HG03066 (cell line): ENCODE data around the gene SRSF5.
"Not testable (repeated sequence)": the region's sequence is repeated elsewhere in the genome, so short reads cannot be mapped to it uniquely, and the experiment has no call there.

Experiments
- ATAC-seq: cut with Tn5 transposase; IDR thresholded peaks from one replicate; pipeline ENCODE4 v1.9.1; 2021; ENCODE audit warnings: low read depth; ENCODE audit not compliant: unreplicated experiment

SRSF5 gene

GRCh38 chr14:69766984-69767368, at the start of gene SRSF5:
Gene SRSF5, plus strand, starts transcription at chr14:69767142. Its CDS starts 1,015 bp downstream, at chr14:69768157.
- peak; percentile 77 for ATAC-seq

- not testable (repeated sequence) for ATAC-seq
Observed at GRCh38 chr14:69718614-69719013, 48.3 kb upstream of the SRSF5 start.

GRCh38 chr14:69719501-69719951, 47.4 kb upstream of the SRSF5 start:
- no peak for ATAC-seq

GRCh38 chr14:69720912-69721311, 46.0 kb upstream of the SRSF5 start:
- no peak for ATAC-seq

- ATAC-seq, result peak; percentile 89
Observed at GRCh38 chr14:69726761-69727511, 40.0 kb upstream of the SRSF5 start.

GRCh38 chr14:69727860-69728259, 39.1 kb upstream of the SRSF5 start:
- ATAC-seq, result no peak

- not testable (repeated sequence) for ATAC-seq
Observed at GRCh38 chr14:69731919-69732598, 34.9 kb upstream of the SRSF5 start.

GRCh38 chr14:69736405-69736804, 30.5 kb upstream of the SRSF5 start:
- ATAC-seq, result not testable (repeated sequence)

- no peak for ATAC-seq
Observed at GRCh38 chr14:69741055-69741454, 25.9 kb upstream of the SRSF5 start.

- ATAC-seq, result no peak
Observed at GRCh38 chr14:69749956-69750355, 17.0 kb upstream of the SRSF5 start.

GRCh38 chr14:69750495-69750894, 16.4 kb upstream of the SRSF5 start:
- no peak for ATAC-seq

- no peak for ATAC-seq
Observed at GRCh38 chr14:69752773-69753172, 14.2 kb upstream of the SRSF5 start.

- no peak for ATAC-seq
Observed at GRCh38 chr14:69753860-69754259, 13.1 kb upstream of the SRSF5 start.

- ATAC-seq, result no peak
Observed at GRCh38 chr14:69754487-69754886, 12.5 kb upstream of the SRSF5 start.

- ATAC-seq, result no peak
Observed at GRCh38 chr14:69755296-69755695, 11.6 kb upstream of the SRSF5 start.

- no peak for ATAC-seq
Observed at GRCh38 chr14:69755784-69756183, 11.2 kb upstream of the SRSF5 start.

GRCh38 chr14:69756298-69756697, 10.6 kb upstream of the SRSF5 start:
- ATAC-seq, result no peak

- ATAC-seq, result no peak
Observed at GRCh38 chr14:69760810-69761209, 6.1 kb upstream of the SRSF5 start.

GRCh38 chr14:69763761-69764510, 3.0 kb upstream of the SRSF5 start:
- ATAC-seq, result no peak

- peak; percentile 59 for ATAC-seq
Observed at GRCh38 chr14:69767369-69767999, 542 bp downstream of the SRSF5 start.

- ATAC-seq, result no peak
Observed at GRCh38 chr14:69768873-69769272, 1.9 kb downstream of the SRSF5 start.
